HEK293 (cell line): ENCODE measurements around the gene MATR3.
A peak's percentile ranks its signal among the peaks of the same experiment; 100 is the strongest.

Source experiments
- EGR2 ChIP-seq: fragments of 450-650 bp; formaldehyde crosslinking; IDR thresholded peaks from 2 replicates; pipeline ENCODE4 v1.5.1; 2016; ENCODE audit warnings: low read depth, missing biosample characterization, missing genetic modification characterization
- FEZF1 ChIP-seq: fragments of 450-650 bp; formaldehyde crosslinking; IDR thresholded peaks from 2 replicates; pipeline ENCODE4 v1.5.1; 2016; ENCODE audit warnings: missing biosample characterization, missing genetic modification characterization
- GFI1B ChIP-seq: fragments of 450-650 bp; formaldehyde crosslinking; IDR thresholded peaks from 2 replicates; pipeline ENCODE4 v1.5.1; 2016; ENCODE audit warnings: missing biosample characterization, missing genetic modification characterization
- HIC1 ChIP-seq: fragments of 450-650 bp; formaldehyde crosslinking; IDR thresholded peaks from 2 replicates; pipeline ENCODE4 v1.5.1; 2016; ENCODE audit warnings: missing biosample characterization, missing genetic modification characterization
- KLF7 ChIP-seq: fragments of 450-650 bp; formaldehyde crosslinking; IDR thresholded peaks from 2 replicates; pipeline ENCODE4 v1.5.1; 2016; ENCODE audit warnings: missing biosample characterization, missing genetic modification characterization, borderline replicate concordance
- OVOL3 ChIP-seq: fragments of 450-650 bp; formaldehyde crosslinking; IDR thresholded peaks from 2 replicates; pipeline ENCODE4 v1.5.1; 2016; ENCODE audit warnings: missing biosample characterization, missing genetic modification characterization
- PRDM4 ChIP-seq: fragments of 450-650 bp; formaldehyde crosslinking; IDR thresholded peaks from 2 replicates; pipeline ENCODE4 v1.5.1; 2017; ENCODE audit warnings: missing biosample characterization, missing genetic modification characterization
- SALL2 ChIP-seq: fragments of 450-650 bp; formaldehyde crosslinking; IDR thresholded peaks from 2 replicates; pipeline ENCODE4 v1.5.0; 2017; ENCODE audit warnings: missing biosample characterization, mild to moderate bottlenecking, missing genetic modification characterization, borderline replicate concordance
- SP2 ChIP-seq: fragments of 450-650 bp; formaldehyde crosslinking; IDR thresholded peaks from 2 replicates; pipeline ENCODE4 v1.5.1; 2016; ENCODE audit warnings: missing biosample characterization, missing genetic modification characterization
- TRIM28 ChIP-seq: IDR thresholded peaks from 2 replicates; pipeline ENCODE4 v1.6.1; 2011; ENCODE audit warnings: low read length, control low read depth, borderline replicate concordance
- ZBTB49 ChIP-seq: fragments of 450-650 bp; formaldehyde crosslinking; IDR thresholded peaks from 2 replicates; pipeline ENCODE4 v1.5.1; 2016; ENCODE audit warnings: missing biosample characterization, missing genetic modification characterization, low read depth
- ZBTB8A ChIP-seq: fragments of 450-650 bp; formaldehyde crosslinking; IDR thresholded peaks from 2 replicates; pipeline ENCODE4 v1.5.1; 2016; ENCODE audit warnings: missing biosample characterization, missing genetic modification characterization
- ZEB2 ChIP-seq: fragments of 450-650 bp; formaldehyde crosslinking; IDR thresholded peaks from 2 replicates; pipeline ENCODE4 v1.5.1; 2016; ENCODE audit warnings: missing biosample characterization, missing genetic modification characterization
- ZFP69B ChIP-seq: fragments of 450-650 bp; formaldehyde crosslinking; IDR thresholded peaks from 2 replicates; pipeline ENCODE4 v1.5.1; 2016; ENCODE audit warnings: missing biosample characterization, missing genetic modification characterization
- ZNF140 ChIP-seq: fragments of 450-650 bp; formaldehyde crosslinking; IDR thresholded peaks from 2 replicates; pipeline ENCODE4 v1.5.1; 2016; ENCODE audit warnings: missing biosample characterization, missing genetic modification characterization
- ZNF146 ChIP-seq: fragments of 450-650 bp; formaldehyde crosslinking; IDR thresholded peaks from 2 replicates; pipeline ENCODE4 v1.5.1; 2016; ENCODE audit warnings: missing biosample characterization, missing genetic modification characterization
- ZNF16 ChIP-seq: fragments of 450-650 bp; formaldehyde crosslinking; IDR thresholded peaks from 2 replicates; pipeline ENCODE4 v1.5.1; 2016; ENCODE audit warnings: low read depth, missing biosample characterization, missing genetic modification characterization
- ZNF169 ChIP-seq: fragments of 450-650 bp; formaldehyde crosslinking; IDR thresholded peaks from 2 replicates; pipeline ENCODE4 v1.5.1; 2016; ENCODE audit warnings: missing biosample characterization, missing genetic modification characterization
- ZNF202 ChIP-seq: fragments of 450-650 bp; formaldehyde crosslinking; IDR thresholded peaks from 2 replicates; pipeline ENCODE4 v1.5.1; 2016; ENCODE audit warnings: missing biosample characterization, missing genetic modification characterization, borderline replicate concordance
- ZNF214 ChIP-seq: fragments of 450-650 bp; formaldehyde crosslinking; IDR thresholded peaks from 2 replicates; pipeline ENCODE4 v1.5.1; 2017; ENCODE audit warnings: missing biosample characterization, mild to moderate bottlenecking, missing genetic modification characterization, borderline replicate concordance
- ZNF266 ChIP-seq: fragments of 450-650 bp; formaldehyde crosslinking; IDR thresholded peaks from 2 replicates; pipeline ENCODE4 v1.5.1; 2016; ENCODE audit warnings: missing biosample characterization, missing genetic modification characterization, low read depth
- ZNF274 ChIP-seq, 2 experiments: fragments of 200-500 bp in 1 of 2; fragments of 450-650 bp in 1 of 2; sonication (Bioruptor generic) in 1 of 2; formaldehyde crosslinking in 1 of 2; IDR thresholded peaks; 2 replicates each; pipeline versions ENCODE4 v1.5.1 to v1.6.1; 2014 to 2016; ENCODE audit warnings: borderline replicate concordance in 1 of 2, inconsistent platforms in 1 of 2, low read length in 1 of 2, missing biosample characterization in 1 of 2, missing genetic modification characterization in 1 of 2
- ZNF366 ChIP-seq: fragments of 450-650 bp; formaldehyde crosslinking; conservative IDR thresholded peaks from 2 replicates; pipeline ENCODE4 v1.5.1; 2016; ENCODE audit warnings: missing biosample characterization, missing genetic modification characterization
- ZNF423 ChIP-seq: fragments of 450-650 bp; formaldehyde crosslinking; IDR thresholded peaks from 2 replicates; pipeline ENCODE4 v1.5.1; 2016; ENCODE audit warnings: missing biosample characterization, missing genetic modification characterization
- ZNF426 ChIP-seq: fragments of 450-650 bp; formaldehyde crosslinking; IDR thresholded peaks from 2 replicates; pipeline ENCODE4 v1.5.1; 2017; ENCODE audit warnings: missing biosample characterization, missing genetic modification characterization, mild to moderate bottlenecking, inconsistent platforms, moderate library complexity
- ZNF488 ChIP-seq: fragments of 450-650 bp; formaldehyde crosslinking; IDR thresholded peaks from 2 replicates; pipeline ENCODE4 v1.5.1; 2016; ENCODE audit warnings: missing biosample characterization, missing genetic modification characterization
- ZNF514 ChIP-seq: fragments of 450-650 bp; formaldehyde crosslinking; IDR thresholded peaks from 2 replicates; pipeline ENCODE4 v1.5.1; 2016; ENCODE audit warnings: missing biosample characterization, missing genetic modification characterization
- ZNF629 ChIP-seq: fragments of 450-650 bp; formaldehyde crosslinking; IDR thresholded peaks from 2 replicates; pipeline ENCODE4 v1.5.1; 2017; ENCODE audit warnings: missing biosample characterization, missing genetic modification characterization
- ZNF645 ChIP-seq: fragments of 450-650 bp; formaldehyde crosslinking; IDR thresholded peaks from 2 replicates; pipeline ENCODE4; 2016; ENCODE audit warnings: missing biosample characterization, missing genetic modification characterization
- ZNF843 ChIP-seq: fragments of 450-650 bp; formaldehyde crosslinking; IDR thresholded peaks from 2 replicates; pipeline ENCODE4 v1.5.1; 2016; ENCODE audit warnings: missing biosample characterization, missing genetic modification characterization
- ZXDB ChIP-seq: fragments of 450-650 bp; formaldehyde crosslinking; IDR thresholded peaks from 2 replicates; pipeline ENCODE4 v1.5.1; 2016; ENCODE audit warnings: missing biosample characterization, missing genetic modification characterization

The MATR3 gene

GRCh38 chr5:139293507-139294373, at the start of gene MATR3 (continued):
- 0 out of 2 replicates have a peak, but pooled peaks have one; percentile 14 for TF ChIP-seq GFI1B
- no peak for TF ChIP-seq ZFP69B (tag by site-specific recombination)
- peak; percentile 89 for TF ChIP-seq ZNF366 (tag by site-specific recombination)
- TF ChIP-seq ZNF488 (tag by site-specific recombination), result no peak
- no peak for TF ChIP-seq TRIM28
- 0 out of 2 replicates have a peak, but pooled peaks have one; percentile 84 for TF ChIP-seq ZNF645 (tag by site-specific recombination)
- TF ChIP-seq ZNF16, result no peak
- peak; percentile 86 for TF ChIP-seq OVOL3
- TF ChIP-seq ZXDB, result peak; percentile 89; the same call in 1 of the 2 replicates
- peak; percentile 96 for TF ChIP-seq ZNF629 (tag by site-specific recombination)
- no peak for TF ChIP-seq HIC1 (tag by site-specific recombination)
- TF ChIP-seq ZNF140 (tag by site-specific recombination), result no peak
- TF ChIP-seq ZEB2 (tag by site-specific recombination), result peak; percentile 96
- no peak for TF ChIP-seq ZNF202
- no peak for TF ChIP-seq ZNF169 (tag by site-specific recombination)
- TF ChIP-seq ZNF146 (tag by site-specific recombination), result peak; percentile 22; the same call in 1 of the 2 replicates
- TF ChIP-seq ZNF426 (tag by site-specific recombination), result no peak; the same call in 1 of the 2 replicates
- TF ChIP-seq FEZF1 (tag by site-specific recombination), result no peak; the same call in 1 of the 2 replicates
- TF ChIP-seq EGR2 (tag by site-specific recombination), result peak; percentile 82
- TF ChIP-seq ZBTB49 (tag by site-specific recombination), result no peak
- peak; percentile 79 for TF ChIP-seq ZNF843 (tag by site-specific recombination)
- peak; percentile 49 for TF ChIP-seq ZBTB8A (tag by site-specific recombination)
- peak; percentile 72 for TF ChIP-seq SP2 (tag by site-specific recombination)
- no peak for TF ChIP-seq ZNF274 (IDR thresholded peaks at IDR 0.05; ENCODE audit: low read length)
- no peak for TF ChIP-seq ZNF274 (tag by site-specific recombination; IDR thresholded peaks at IDR 0.05; ENCODE audit: borderline replicate concordance)
- TF ChIP-seq SALL2 (tag by site-specific recombination), result 0 out of 2 replicates have a peak, but pooled peaks have one; percentile 8
- no peak for TF ChIP-seq ZNF423 (tag by site-specific recombination)
- no peak for TF ChIP-seq ZNF266 (tag by site-specific recombination)
- TF ChIP-seq PRDM4, result peak; percentile 45
- no peak for TF ChIP-seq ZNF214 (tag by site-specific recombination)
- TF ChIP-seq ZNF514 (tag by site-specific recombination), result no peak
- 0 out of 2 replicates have a peak, but pooled peaks have one; percentile 41 for TF ChIP-seq KLF7 (tag by site-specific recombination)
